ENCODE data around the gene NR1I3. TPM values are rescaled to one million over a fixed set of nuclear protein-coding genes. Genes with fewer than 3 reads are reported as not detected.
"Not testable (repeated sequence)": the region's sequence is repeated elsewhere in the genome, so short reads cannot be mapped to it uniquely, and the experiment has no call there.

Gene NR1I3
- total and polyA plus RNA-seq, 2 of the 13 experiments (the other 11 are each of a cell fraction or from before 2014, with no cell fraction given), result 0.62 to 0.95 TPM

DNA sequence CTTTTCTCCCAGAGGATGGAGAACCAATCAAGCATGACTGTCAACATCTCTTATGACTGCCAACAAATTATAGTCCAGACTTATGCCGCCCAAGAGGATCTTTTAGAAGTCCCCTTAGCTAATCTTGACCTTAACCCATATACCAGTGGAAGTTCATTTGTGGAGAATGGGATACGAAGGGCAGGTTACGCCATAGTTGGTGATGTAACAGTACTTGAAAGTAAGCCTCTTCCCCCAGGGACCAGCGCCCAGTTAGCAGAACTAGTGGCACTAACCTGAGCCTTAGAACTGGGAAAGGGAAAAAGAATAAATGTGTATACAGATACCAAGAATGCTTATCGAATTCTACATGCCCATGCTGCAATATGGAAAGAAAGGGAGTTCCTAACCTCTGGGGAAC, 17.3 kb upstream of the NR1I3 start:
- H3K79me2 ChIP-seq (ENCODE audit: insufficient read depth, low read length); H3K9ac ChIP-seq (ENCODE audit: insufficient read depth, low read depth, low read length); DNase-seq (ENCODE audit: low spot score); BruUV-seq (replicated peaks); H4K20me1 ChIP-seq (ENCODE audit: insufficient read depth, low read length); POLR2A ChIA-PET; H3K27ac ChIP-seq (ENCODE audit: extremely low read length, insufficient read depth, low read length); ATAC-seq; in situ Hi-C loops (cut with HindIII; ENCODE audit: extremely low pct_ligation_motif_present, low pct_unique_long_range_greater_than_20kb); intact Hi-C loops (cut with micrococcal nuclease; ENCODE audit: unreplicated experiment); H3K4me3 ChIP-seq (replicated peaks in 1 of 3; ENCODE audit: insufficient read depth in 1 of 3, low read depth in 2 of 3, low read length in 3 of 3); CTCF ChIA-PET (ENCODE audit: low intra/inter-chr PET ratio, low total read pairs); H2AFZ ChIP-seq (ENCODE audit: low read length); H3K36me3 ChIP-seq (replicated peaks in 1 of 2; ENCODE audit: control insufficient read depth in 1 of 2, insufficient read depth in 2 of 2, low read length in 2 of 2); TF ChIP-seq SOX6 (IDR thresholded peaks at IDR 0.05); NR2F6 (IDR thresholded peaks at IDR 0.05); HNF4G (CRISPR knock-in tag; IDR thresholded peaks at IDR 0.05; ENCODE audit: borderline replicate concordance, low read depth): not testable (repeated sequence)
- peak; percentile 15 for FAIRE-seq
- WGBS (ENCODE audit: low lambda C conversion rate), result 0% methylated on average over 5 of the region's 5 CpGs
- peak overlapping the region; percentile 47 for H3K4me2 ChIP-seq (ENCODE audit: low read depth, low read length)
- peaks cover 52% of the 10 kb centered on the region for H3K4me1 ChIP-seq (ENCODE audit: insufficient read depth, low read length)
- H3K9me3 ChIP-seq (ENCODE audit: low read length), result peaks cover 11% of the 10 kb centered on the region
- H3K27me3 ChIP-seq (ENCODE audit: control insufficient read depth in 1 of 2, insufficient read depth in 2 of 2, low read length in 2 of 2), result peaks cover 0 to 16% of the 10 kb centered on the region in 2 experiments; a peak in 3 of 5 replicates
- TF ChIP-seq GATAD2A (CRISPR knock-in tag; IDR thresholded peaks at IDR 0.05) (peak; percentile 76), SOX6 (CRISPR knock-in tag; IDR thresholded peaks at IDR 0.05) (0 out of 2 replicates have a peak, but pooled peaks have one; percentile 27), RARA (CRISPR knock-in tag; IDR thresholded peaks at IDR 0.05) (peak; percentile 89), RXRB (CRISPR knock-in tag; IDR thresholded peaks at IDR 0.05; ENCODE audit: borderline replicate concordance) (peak; percentile 63), ATF4 (CRISPR knock-in tag; IDR thresholded peaks at IDR 0.05) (peak in 1 of 2 experiments; percentile 63; a peak in 2 of 4 replicates), NR2F6 (CRISPR knock-in tag; IDR thresholded peaks at IDR 0.05) (peak; percentile 26; the same call in 1 of the 2 replicates), TCF7 (IDR thresholded peaks at IDR 0.05; ENCODE audit: low read depth) (0 out of 2 replicates have a peak, but pooled peaks have one; percentile 17), CEBPG (CRISPR knock-in tag; IDR thresholded peaks at IDR 0.05) (peak; percentile 77), HMG20A (CRISPR knock-in tag; IDR thresholded peaks at IDR 0.05; ENCODE audit: borderline replicate concordance) (peak; percentile 25; the same call in 1 of the 2 replicates), SKI (IDR thresholded peaks at IDR 0.05; ENCODE audit: partially characterized antibody) (peak; percentile 52), NCOR1 (IDR thresholded peaks at IDR 0.05; ENCODE audit: borderline replicate concordance, low read length) (peak; percentile 40; the same call in 1 of the 2 replicates), CEBPB (IDR thresholded peaks at IDR 0.05; ENCODE audit: borderline replicate concordance, low read depth, low read length) (peak; percentile 70), HNF4G (IDR thresholded peaks at IDR 0.05; ENCODE audit: borderline replicate concordance, low read depth, low read length) (0 out of 2 replicates have a peak, but pooled peaks have one; percentile 22), TRIM24 (CRISPR knock-in tag; IDR thresholded peaks at IDR 0.05) (0 out of 2 replicates have a peak, but pooled peaks have one; percentile 52), NR2F1 (CRISPR knock-in tag; IDR thresholded peaks at IDR 0.05) (0 out of 4 replicates have a peak, but pooled peaks of 1 of the 2 experiments have one; percentile 25), ARID5B (CRISPR knock-in tag; IDR thresholded peaks at IDR 0.05) (peak; percentile 41; the same call in 1 of the 2 replicates), FOSL2 (CRISPR knock-in tag; IDR thresholded peaks at IDR 0.05) (0 out of 2 replicates have a peak, but pooled peaks have one; percentile 16), ZMYM4 (CRISPR knock-in tag; IDR thresholded peaks at IDR 0.05) (peak; percentile 36; the same call in 1 of the 2 replicates), HNF4A (CRISPR knock-in tag; IDR thresholded peaks at IDR 0.05) (peak; percentile 68), BCL6 (CRISPR knock-in tag; IDR thresholded peaks at IDR 0.05) (peak; percentile 60; the same call in 1 of the 2 replicates)
